HG03520 (cell line): ENCODE measurements around the gene COL21A1.

ENCODE experiments used
- ATAC-seq: cut with Tn5 transposase; IDR thresholded peaks from one replicate; pipeline ENCODE4 v1.9.1; 2021; ENCODE audit warnings: mild to moderate bottlenecking, moderate library complexity; ENCODE audit not compliant: unreplicated experiment

Gene COL21A1

DNA sequence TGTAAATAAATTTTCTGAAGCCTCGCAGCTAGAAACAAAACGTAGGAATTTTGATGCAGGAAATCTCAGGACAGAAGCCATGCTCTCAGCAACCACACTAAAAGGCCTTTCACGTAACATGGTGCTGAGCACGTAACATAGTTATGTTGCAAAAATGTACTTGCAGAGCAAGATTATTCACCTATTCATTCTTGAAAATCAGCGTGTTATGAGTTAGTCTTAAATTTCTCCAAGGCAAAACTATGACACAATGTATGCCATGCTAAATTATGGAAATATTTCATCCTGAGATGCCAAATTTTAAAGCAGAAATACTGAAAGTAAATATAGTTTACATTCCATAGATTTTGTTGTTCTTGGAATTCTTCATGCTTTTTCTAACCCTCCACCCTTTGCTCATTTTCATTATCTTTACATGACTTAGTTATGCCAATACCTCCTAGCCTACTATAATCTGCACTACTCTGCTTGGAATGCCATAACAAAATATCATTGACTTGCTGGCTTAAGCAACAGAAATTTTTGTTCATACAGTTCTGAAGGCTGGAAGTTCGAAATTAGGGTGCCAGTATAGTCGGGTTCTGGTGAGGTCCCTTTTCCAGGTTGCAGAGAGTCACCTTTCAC lies 192.2 kb downstream of the COL21A1 start:
- ATAC-seq = no peak

- ATAC-seq = no peak
These were observed 196.2 kb downstream of the COL21A1 start for GRCh38 chr6:56051202-56051598.

DNA sequence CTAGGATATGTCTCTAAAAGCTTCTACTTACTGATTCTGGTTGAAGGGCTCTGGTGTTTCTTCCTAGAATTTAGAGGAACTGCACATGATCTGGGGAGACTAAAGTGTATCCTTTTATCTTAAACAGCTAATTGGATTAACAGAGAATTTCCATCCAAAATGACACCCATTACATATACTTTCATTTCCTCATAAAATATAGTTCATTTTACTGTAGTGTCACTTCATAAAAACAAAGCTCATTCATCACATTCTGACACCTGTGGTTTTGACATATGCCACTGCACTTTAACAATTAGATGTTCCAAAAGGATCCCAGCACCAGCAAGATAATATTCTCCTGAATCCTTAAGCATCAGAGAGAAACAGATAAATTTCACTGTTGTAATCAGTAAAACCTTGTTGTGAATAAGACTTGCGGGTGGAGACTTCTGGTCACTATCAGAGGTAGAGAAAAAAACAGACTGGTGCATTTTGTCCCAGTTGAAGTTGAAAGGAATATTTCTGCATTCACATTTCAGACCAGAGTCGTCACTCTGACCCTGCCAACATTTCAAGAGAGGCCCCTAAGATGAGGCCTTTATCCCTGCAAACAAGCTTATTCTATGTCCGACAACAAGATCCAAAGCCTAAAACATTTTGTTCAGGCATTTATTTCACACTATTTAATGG lies 196.7 kb downstream of the COL21A1 start:
- ATAC-seq = no peak

DNA sequence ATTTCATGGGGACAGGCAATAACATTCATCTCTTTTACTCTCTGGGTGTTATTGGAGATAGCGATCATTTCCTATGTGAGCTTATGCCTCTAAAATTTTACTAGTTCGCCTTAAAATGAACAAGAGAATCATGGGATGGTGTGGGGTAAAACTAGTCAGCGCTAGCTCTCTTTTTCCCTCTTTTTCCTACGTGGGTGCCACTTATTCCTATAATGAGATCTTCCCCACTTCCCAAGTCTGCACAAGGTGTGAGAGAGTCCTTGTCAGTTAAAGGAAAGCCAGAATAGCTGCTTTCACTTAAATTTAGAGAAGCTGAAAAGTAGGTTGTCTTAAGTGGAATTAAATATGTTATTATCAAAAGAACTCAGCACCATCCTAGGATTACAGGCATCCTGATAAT lies 198.8 kb downstream of the COL21A1 start:
- ATAC-seq = no peak

DNA sequence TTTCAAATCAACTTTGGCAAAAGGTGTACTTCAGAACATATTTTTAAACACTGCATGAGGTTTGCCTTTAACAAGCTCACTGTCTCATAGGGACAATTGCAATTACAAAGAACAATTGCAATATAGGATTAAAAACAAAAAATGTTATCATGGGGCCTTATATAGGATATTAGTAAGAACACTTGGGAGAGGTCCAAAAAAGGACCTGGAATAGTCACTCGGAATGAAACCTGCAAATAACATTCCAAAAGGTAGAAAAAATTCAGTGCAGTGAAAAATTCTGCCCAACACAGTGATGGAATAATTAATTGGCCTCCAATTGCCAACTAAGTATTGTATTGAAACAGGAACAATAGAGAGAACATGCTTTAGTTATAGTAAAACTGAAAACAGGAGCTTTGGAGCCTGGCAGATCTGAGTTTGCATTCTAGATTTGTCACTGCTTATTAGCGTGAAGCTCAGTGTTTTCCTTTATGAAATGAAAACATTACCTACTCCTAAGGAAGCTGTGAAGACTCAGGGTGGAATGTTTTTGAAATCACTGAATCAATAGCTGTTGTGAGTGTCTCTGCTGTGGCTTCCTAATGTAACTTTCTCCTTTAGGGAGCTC lies 199.3 kb downstream of the COL21A1 start:
- ATAC-seq = no peak

- ATAC-seq = no peak
These were observed 200.8 kb downstream of the COL21A1 start for GRCh38 chr6:56046576-56046975.

DNA sequence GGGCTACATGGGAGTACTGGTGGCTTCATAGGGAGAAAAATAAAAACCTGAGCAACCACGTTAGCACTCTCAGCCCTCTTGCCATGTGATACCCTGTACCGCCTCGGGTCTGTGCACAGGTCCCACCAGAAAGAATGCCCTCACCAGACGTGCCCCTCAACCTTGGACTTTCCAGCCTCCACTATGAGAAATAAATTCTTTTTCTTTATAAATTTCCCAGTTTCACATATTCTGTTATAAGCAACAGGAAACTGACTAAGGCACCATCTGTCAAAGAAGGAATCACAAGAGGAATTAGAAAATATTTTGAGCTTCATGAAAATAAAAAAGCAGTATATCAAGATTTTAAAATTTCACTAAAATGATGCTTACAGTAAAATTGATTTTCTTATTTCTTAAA lies 203.6 kb downstream of the COL21A1 start:
- ATAC-seq = no peak

- ATAC-seq = no peak
These were observed 204.3 kb downstream of the COL21A1 start for GRCh38 chr6:56043076-56043475.

- ATAC-seq = no peak
These were observed 205.8 kb downstream of the COL21A1 start for GRCh38 chr6:56041591-56041990.

GRCh38 chr6:56040889-56041301 lies 206.5 kb downstream of the COL21A1 start:
- ATAC-seq = no peak

GRCh38 chr6:56040223-56040622 lies 207.2 kb downstream of the COL21A1 start:
- ATAC-seq = no peak

GRCh38 chr6:56038764-56039163 lies 208.6 kb downstream of the COL21A1 start:
- ATAC-seq = no peak

DNA sequence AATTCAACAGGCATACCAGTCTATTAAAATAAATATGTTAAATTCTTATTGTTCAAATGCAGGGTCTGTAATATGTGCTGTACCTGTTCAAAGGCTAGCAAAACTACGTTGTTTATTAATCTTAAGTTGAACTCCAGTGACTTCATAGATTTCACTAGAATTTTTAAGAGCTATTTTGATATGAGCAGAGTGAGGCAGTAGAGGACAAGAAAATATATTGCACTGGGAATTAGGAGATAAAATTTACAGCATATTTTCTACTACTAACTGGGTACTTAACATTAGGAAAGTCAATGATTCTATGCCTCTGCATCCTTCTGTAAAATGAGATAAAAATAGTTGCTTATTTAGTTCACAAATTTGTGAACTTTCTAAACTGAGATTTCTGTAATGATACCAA lies 209.8 kb downstream of the COL21A1 start:
- no peak for ATAC-seq

DNA sequence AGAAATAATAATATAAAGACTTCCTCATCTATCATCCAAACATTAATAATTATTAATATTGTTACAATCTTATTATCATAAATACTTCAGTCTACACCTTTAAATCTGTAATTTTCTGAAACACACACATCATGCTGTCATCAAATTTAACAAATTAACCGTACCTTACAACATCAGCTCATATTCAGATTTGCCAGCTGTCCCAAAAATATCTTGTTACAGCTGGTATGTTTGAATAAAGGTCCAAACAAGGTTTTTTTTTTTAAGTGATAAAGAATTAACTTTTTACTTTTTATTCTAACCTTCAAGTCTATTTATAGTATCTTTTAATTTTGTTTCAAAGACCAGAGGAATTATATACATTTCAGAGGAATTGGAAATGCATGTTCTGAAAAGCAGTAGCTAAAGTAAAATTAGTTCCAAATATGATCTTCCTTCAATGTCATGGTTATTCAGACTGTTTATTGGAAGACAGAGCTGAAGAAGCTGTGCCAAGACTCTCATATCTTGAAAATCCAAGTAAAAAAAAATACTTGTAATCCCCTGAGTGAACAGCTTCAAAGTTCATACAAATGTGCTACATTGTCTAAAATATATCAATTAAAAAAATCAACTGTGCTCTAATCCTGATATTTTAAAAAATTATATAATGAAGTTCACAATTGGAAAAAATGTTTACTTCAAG lies 210.3 kb downstream of the COL21A1 start:
- ATAC-seq = no peak

GRCh38 chr6:56033401-56033800 lies 214.0 kb downstream of the COL21A1 start:
- ATAC-seq = no peak

GRCh38 chr6:56032715-56033260 lies 214.6 kb downstream of the COL21A1 start:
- ATAC-seq = no peak

DNA sequence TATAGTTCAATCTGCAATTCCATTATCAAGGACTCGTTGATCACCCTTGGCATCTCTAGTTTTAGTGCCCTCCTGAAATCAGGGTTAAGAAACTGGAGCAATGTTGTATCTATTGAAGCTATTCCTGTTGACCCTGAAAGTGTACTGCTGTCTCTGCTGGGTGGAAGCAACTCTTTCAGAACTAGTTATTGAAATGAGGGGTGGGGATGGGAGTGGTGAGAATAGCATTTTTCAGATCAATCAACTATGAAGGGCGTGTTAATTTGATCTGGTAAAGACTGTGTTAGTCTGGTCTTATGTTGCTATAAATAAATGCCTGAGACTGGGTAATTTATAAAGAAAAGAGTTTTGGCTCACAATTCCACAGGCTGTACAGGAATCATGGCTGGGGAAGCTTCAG lies 219.5 kb downstream of the COL21A1 start:
- ATAC-seq = no peak

GRCh38 chr6:56026455-56027180 lies 220.8 kb downstream of the COL21A1 start:
- no peak for ATAC-seq

- no peak for ATAC-seq
These were observed 221.6 kb downstream of the COL21A1 start for GRCh38 chr6:56025795-56026194.

GRCh38 chr6:56024931-56025330 lies 222.4 kb downstream of the COL21A1 start:
- no peak for ATAC-seq

GRCh38 chr6:56023829-56024228 lies 223.6 kb downstream of the COL21A1 start:
- ATAC-seq = no peak
